NCI-H128 (cell line): ENCODE results near the gene CHMP5.
A peak's percentile ranks its signal among the peaks of the same experiment; 100 is the strongest.

ENCODE experiments used
- DNase-seq: peaks from one replicate; lab custom pipeline; 2025; ENCODE audit not compliant: unreplicated experiment; lab: John Stamatoyannopoulos, UW

The CHMP5 gene

DNA sequence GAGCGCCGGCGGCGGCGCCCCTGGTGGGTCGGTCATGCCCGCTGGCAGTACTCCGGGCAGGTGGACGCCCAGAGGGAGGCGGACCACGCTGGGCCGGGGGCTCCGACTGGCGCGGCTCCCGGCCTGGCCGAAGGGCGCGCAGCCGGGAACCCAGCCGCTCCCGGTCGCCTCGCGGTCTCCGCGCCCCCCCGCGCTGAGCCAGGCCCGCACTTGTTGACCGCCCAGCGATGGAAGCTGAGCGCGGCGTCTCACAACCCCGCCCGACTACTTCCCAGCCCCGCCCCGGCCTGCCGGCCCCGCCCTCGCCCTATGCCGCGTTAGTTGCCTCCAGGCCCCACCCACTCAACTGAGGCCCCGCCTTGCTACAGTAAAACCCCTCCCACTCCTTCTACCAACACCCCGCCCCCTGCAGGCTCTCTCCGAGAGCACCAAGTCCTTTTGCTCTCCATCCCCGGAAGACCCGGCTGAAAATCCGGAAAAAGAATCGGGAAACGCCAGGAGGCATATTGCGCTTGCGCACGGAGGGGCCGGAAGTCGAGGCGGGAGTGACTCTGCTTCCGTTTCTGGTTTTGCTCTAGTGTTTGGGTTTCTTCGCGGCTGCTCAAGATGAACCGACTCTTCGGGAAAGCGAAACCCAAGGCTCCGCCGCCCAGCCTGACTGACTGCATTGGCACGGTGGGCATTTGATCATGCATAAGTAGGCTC, at the start of gene CHMP5, which contains the start of gene BAG1:
Gene CHMP5 (plus strand): TSS at position 577 of the 705 bp plus-strand sequence. CDS start 30 bp downstream, at position 607.
Gene BAG1 (minus strand): TSS at position 236 of the 705 bp plus-strand sequence.
- DNase-seq = peak; percentile 97

- no peak for DNase-seq
These were observed 43.9 kb upstream of the CHMP5 start for GRCh38 chr9:33220681-33221567.

DNA sequence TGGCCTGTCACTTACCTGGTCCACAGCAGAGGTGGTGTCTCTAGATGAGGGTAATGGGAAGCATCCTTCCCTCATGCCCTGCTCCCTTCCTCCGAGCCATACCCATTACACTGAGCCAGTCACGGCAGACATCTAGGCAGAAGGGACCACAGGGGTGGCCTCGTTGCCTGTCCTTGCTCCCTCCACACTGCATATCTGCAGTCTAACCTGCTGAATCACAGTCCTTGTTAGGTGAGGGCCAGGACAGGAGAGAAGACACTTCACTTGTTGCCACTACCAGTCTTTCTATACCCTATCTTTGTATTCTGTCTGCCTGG, 43.3 kb upstream of the CHMP5 start:
- DNase-seq = no peak

DNA sequence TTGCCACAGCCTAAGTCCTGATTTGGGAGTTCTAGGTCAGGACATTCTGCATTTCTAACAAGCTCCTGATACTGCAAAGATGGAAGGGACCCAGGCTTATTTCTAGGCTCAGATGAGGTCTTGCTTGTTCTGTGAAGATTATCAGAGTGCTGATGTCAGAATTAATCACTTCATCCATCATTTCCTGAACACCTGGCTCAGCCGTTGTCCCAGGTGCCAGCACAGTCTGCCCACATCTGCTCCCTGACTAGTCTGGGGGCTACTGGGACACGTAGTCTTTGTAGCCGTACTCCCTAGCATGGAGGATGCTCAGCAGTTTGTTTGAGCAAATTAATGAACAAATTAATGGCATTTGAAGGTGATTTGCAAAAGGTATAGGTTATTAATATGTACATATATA, 42.8 kb upstream of the CHMP5 start:
- no peak for DNase-seq

GRCh38 chr9:33223696-33224095, 41.2 kb upstream of the CHMP5 start:
- DNase-seq = no peak

DNA sequence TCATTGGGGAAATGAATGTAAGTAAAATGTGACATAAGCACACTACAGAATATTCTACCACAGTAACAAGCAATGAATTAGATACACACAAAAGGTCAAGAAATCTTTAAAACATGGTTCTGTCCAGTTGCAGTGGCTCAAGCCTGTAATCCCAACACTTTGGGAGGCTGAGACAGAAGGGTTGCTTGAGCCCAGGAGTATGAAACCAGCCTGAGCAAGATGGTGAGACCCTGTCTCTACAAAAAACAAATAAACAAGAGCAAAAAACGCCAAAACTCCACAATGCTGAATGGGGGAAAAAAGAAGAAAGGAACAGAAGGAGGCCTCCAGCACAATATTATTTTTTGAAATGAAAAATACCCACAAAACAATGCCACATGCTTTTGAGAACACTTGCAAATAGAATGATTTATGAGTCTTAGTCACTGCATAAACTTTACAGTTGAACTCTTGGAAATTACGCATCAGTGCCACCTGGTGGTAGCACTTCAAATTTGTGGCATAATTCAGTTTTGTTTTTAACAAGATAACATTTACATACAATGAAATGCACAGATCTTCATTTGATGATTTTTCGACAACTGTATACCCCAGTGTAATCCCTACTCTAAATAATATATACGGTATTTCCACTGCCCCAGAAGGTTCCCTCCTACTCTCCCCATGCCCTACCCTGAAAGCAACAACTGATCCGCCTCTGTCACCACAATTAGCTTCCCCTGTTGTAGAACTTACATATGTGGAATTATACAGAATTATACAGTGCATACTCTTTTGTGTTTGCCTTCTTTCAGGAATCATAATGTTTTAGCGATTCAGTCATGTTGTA, 39.3 kb upstream of the CHMP5 start:
- peak; percentile 29 for DNase-seq

- DNase-seq = no peak
These were observed 37.8 kb upstream of the CHMP5 start for GRCh38 chr9:33227008-33227398.

- DNase-seq = no peak
These were observed 37.1 kb upstream of the CHMP5 start for GRCh38 chr9:33227741-33228140.

DNA sequence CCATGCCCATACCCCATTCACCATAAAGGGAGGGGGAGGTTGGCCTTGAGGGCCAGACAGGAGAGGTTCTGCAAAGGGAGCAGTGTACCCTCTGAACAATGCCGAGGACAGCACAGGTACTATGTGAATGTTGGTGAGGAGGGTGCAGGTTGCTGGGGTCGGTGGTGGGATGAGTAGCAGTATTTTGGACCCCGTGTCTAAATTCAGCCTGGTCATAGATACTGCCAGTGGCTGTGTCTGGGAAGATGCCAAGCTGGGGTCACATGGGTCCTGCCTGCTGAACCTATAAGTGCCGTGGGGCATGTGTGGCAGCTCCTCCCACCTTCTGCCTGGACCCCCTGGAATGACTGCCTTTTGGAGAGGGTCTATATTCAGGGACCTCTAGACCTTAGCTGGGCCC, 36.2 kb upstream of the CHMP5 start:
- no peak for DNase-seq

- DNase-seq = peak; percentile 21
These were observed 35.3 kb upstream of the CHMP5 start for GRCh38 chr9:33229359-33230114.

DNA sequence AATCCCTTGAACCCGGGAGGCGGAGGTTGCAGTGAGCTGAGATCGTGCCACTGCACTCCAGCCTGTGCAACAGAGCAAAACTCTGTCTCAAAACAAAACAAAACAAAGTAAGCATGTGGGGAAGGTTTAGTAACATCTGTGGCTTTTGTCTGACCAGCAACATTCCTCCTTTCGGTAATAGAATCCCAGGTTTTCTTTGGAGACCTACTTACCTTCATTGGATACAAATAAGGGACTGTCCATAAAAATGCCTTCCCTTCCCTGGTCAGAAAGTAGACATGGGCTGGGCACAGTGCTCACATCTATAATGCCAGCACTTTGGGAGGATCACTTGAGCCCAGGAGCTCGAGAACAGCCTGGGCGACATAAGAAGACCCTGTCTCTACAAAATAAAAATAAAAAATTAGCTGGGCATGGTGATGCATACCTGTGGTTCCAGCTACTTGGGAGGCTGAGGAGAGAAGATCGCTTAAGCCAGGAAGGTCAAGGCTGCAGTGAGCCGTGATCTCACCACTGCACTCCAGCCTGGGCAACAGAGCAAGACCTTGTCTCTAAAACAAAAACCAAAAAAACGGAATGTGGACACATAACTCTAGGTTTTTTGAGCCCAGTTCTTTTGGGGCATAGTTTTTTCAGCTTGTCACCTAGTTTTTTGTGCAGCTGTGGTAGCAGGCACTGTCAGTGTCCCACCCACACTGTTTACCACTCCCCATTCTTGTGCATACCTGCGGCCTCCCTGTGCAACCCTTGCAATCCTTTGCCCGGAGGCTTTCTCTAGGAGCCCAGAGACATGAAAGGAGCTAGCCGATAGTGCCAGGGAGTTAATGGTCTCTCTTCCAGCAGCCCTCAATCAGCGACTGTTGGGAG, 33.9 kb upstream of the CHMP5 start:
- no peak for DNase-seq

DNA sequence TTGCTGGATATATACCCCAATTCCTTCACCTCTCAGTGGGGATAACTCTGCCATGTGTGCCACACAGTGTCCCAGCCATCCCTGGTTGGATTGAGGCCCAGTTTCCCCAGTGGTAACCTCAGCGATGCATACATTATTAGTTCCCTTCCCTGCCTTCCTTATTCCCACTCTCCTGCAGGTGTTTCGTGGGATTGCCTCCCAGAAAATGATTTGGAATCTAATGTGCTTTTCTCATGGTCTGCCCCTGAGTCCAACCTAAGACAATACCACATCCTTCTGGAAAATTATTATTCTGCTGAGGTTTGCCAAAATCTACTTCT, 33.3 kb upstream of the CHMP5 start:
- no peak for DNase-seq

GRCh38 chr9:33232815-33233214, 32.0 kb upstream of the CHMP5 start:
- no peak for DNase-seq

DNA sequence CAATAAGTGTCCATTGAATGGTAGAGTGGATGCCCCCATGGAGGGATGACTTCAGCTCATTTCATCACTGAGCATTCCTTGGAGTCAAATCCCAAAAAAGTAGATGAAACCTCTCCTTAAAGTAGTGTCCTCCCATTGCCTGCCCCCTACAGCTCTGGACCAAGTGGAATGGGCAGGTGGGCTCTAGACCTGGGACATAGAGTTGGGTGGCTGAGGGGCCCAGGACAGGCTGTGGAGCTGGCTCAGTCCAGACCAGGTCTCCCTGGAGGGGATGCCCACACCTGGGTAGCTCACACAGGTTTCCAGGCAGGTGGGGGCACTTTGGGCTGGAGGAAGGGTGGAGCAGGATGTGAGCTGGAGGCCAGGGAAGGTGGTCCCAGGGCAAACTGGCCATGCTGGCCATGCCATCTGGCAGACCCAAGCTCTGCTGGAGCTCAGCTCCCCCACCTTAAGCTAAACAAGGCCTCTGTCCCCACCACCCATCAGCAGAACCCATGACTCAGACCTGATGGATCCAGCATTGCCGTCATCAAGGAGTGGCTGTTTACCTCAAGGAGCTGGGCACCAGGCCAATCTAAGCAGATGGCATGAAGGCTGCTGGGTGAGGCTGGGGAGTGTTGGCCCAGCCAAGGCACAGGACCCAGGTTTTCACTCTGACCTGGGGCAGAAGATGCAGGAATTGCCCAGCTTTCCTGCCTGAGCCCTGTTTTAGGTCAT, 31.1 kb upstream of the CHMP5 start:
- DNase-seq = no peak

- no peak for DNase-seq
These were observed 30.1 kb upstream of the CHMP5 start for GRCh38 chr9:33234511-33235467.

DNA sequence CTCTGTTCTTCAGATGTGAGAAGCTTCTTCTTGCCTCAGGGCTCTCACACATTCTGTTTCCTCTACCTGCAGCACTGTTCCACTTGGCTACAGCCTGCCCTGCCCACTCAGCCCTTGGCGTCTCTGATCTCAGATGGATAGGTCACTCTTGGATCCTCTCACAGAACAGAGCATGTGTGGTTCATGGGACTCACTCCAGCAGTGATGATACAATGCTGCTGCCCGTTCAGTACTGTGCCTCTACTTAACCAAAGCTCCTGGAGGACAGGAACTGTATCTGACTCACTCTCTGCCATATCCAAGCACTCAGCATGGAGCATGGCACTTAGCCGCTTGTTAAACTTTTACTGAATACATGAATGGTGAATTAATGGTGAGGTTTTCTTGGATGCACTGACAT, 28.3 kb upstream of the CHMP5 start:
- no peak for DNase-seq

DNA sequence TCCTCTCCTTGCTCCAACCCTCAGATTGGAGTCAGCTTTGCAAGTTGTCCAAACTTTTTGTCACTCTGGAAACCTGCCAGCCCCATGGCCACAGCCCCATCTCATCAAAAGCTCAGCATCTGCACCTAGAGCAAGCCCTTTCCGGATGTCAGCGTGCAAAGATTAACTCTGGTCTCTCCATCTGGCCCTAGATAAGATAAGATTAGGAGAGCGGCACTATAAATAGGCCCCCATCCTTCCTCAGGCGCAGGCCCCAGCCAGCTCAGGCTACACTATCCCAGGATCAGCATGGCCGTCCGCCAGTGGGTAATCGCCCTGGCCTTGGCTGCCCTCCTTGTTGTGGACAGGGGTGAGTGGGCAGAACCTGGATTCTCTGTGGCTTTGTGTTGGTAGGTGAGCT, 24.9 kb upstream of the CHMP5 start, which contains the start of gene SPINK4:
Gene SPINK4 (plus strand): TSS at position 247 of the 400 bp plus-strand sequence. CDS start 42 bp downstream, at position 289.
- no peak for DNase-seq

DNA sequence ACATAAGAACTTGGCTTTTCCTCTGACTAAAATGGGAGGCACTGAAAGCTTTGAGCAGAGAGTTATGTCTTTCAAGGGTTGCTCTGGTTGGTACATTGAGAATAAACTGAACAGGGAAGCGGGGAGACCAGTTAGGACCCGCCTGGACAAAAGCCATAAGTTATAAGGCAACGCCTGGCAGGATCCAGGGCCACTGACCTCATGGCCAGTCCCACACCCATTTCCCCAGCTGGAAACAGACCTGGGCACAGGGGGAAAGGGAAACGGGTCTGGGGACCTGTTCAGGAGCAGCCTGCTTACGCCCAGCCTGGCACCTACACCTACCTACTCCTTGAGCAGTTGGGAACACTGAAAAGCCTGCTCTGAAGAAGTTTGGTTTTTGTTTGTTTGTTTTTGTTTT, 23.6 kb upstream of the CHMP5 start:
- DNase-seq = no peak
